ENCODE results near the gene UPK3BL1.
"Not testable (repeated sequence)": the region's sequence is repeated elsewhere in the genome, so short reads cannot be mapped to it uniquely, and the experiment has no call there.

- TF ChIP-seq EZH2 (IDR thresholded peaks at IDR 0.05; ENCODE audit: borderline replicate concordance); CTCF (IDR thresholded peaks at IDR 0.05; ENCODE audit: poor library complexity): not testable (repeated sequence)
Observed at GRCh38 chr7:102664765-102665164, 22.2 kb upstream of the UPK3BL1 start.

Measured in hepatocyte (in vitro differentiated cells).